GM18526 (cell line): Measurements from ENCODE around the gene LRRC55.

ENCODE experiments used
- POLR2A ChIP-seq: IDR thresholded peaks from 3 replicates; pipeline ENCODE4 v1.6.1; 2011; ENCODE audit not compliant: insufficient read length; ENCODE audit errors: extremely low read depth

LRRC55 gene

DNA sequence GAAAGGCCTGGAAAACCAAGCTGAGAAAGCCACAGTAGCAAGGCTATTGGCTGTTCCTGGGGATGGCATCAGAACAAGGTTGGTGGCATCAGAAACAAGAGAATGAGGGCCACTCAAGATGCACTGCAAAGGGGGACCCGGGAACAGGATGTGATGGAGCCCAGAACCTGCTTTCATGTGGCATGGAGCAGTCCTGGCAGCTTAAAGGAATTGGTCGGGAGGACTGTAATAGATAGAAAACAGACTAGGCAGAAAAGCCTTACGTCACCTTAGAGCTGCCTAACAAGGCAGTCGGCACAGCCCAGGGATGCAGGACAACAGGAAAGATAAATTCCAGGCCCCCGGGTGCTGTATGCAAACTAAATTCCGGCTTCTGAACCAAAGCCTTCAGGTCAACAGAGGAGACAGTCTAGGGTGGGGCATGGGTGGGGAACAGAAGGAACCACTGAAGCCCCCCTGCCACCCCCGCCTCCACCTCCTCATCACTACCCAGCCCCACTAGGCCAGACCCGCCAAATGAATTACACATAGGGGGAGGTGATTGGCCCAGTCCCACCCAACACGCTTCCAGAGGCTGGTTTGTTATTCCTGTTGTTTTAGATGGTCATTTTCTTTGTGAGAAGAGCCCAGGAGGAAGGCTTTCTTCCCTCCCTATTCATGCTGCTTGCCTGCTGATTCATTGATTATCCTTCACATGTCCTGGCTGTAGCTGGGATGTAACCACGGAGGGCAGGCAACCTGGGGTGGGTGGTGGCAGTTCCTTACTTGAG is 25.7 kb upstream of the LRRC55 start:
- TF ChIP-seq POLR2A = no peak

- no peak for TF ChIP-seq POLR2A
Measured at GRCh38 chr11:57156928-57157327, 24.8 kb upstream of the LRRC55 start.

GRCh38 chr11:57157624-57158023 is 24.1 kb upstream of the LRRC55 start:
- no peak for TF ChIP-seq POLR2A

- no peak for TF ChIP-seq POLR2A
Measured at GRCh38 chr11:57158180-57158579, 23.6 kb upstream of the LRRC55 start.

GRCh38 chr11:57158599-57158998 is 23.2 kb upstream of the LRRC55 start:
- no peak for TF ChIP-seq POLR2A

- TF ChIP-seq POLR2A = no peak
Measured at GRCh38 chr11:57160665-57161064, 21.1 kb upstream of the LRRC55 start.

- TF ChIP-seq POLR2A = no peak
Measured at GRCh38 chr11:57161351-57161750, 20.4 kb upstream of the LRRC55 start.

DNA sequence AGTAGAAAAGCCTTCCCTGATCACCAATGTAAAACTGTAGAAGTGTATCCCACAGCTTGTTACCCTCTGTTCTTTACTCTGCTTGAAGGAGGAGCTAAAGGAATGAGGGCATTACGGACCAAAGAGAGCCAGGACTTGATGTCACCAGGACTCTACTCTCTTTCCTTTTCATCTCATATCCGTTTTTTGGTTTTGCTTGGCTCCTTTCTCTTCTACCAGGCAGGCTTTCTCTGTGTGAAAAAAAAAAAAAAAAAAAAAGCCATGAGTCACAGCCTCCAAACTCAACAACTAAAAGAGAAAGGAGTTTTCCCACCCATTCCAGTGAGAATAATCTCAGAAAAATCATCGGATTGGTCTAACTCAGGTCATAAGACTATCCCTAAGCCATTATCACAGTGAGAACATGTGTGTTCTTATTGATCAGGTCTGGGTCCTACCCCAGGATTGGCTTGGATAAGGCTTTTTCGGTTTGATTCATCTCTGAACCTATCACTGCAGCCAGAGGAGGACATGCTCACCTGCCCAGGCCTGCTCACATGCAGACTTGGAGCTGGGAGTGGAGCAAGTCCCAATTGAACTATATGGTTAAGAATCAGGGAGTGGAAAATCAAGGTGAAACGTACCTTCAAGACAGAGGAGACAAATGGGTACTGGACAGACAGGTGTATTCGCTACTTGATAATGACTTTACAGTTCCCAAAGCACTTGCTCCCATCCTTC is 19.4 kb upstream of the LRRC55 start:
- TF ChIP-seq POLR2A = no peak

DNA sequence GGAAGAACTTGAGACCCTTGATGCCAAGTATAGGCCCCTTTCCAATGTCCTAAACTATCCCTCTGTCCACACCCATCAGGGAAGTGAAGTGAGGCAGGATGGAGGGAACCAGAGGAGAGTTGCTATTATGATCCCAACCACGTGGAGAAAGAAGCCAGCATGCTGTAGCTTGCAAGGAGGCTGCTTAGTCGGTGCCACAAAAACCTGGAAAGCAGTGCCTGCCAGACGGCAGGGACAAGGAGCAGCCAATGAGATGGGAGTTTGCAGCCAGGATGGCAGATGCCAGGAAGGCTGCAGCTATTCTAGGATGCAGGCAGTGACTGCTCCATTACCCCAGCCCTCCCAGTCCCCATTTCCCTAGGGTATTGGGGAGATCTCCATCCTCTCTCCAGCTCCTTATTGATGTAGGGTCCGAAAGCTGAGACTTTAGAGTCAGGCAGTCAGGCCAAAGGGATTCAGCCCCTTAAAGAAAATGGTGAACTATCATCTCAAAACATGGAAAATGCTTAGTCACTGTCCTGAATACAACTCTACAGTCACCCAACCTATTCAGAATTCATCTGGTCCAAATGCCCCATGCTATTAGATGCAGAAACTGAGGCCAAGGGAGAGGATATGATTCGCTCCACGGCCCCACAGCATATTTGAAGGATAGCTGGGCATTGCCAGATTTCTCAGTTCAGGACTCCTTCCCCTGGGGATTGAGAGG is 18.4 kb upstream of the LRRC55 start:
- no peak for TF ChIP-seq POLR2A

DNA sequence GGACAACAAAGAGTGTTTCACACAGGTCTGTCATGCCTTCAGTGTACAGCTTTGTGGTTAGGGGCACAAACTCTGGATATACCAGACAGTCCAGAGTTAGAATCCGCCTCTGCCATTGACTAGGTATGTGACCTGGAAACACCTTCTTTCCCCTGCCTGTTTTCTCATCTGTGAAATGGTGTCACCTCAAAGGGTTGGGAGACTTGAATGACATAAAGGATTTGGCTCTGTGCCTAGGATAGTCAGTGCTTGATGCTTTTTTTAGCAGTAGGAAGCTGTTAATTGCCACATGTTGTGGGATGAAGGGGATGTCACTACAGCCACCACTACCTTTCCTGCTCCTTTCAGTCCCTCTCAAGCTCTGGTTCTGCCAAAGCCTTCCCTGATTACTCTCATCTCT is 17.4 kb upstream of the LRRC55 start:
- TF ChIP-seq POLR2A = no peak

- no peak for TF ChIP-seq POLR2A
Measured at GRCh38 chr11:57167125-57167846, 14.5 kb upstream of the LRRC55 start.

- no peak for TF ChIP-seq POLR2A
Measured at GRCh38 chr11:57172031-57172430, 9.7 kb upstream of the LRRC55 start.

- no peak for TF ChIP-seq POLR2A
Measured at GRCh38 chr11:57174656-57175055, 7.1 kb upstream of the LRRC55 start.

GRCh38 chr11:57175478-57175877 is 6.3 kb upstream of the LRRC55 start:
- TF ChIP-seq POLR2A = no peak

- no peak for TF ChIP-seq POLR2A
Measured at GRCh38 chr11:57178334-57178733, 3.4 kb upstream of the LRRC55 start.
